Left lung (tissue), 10 donors: ENCODE results near the gene LRSAM1. TPM values are rescaled to one million over a fixed set of nuclear protein-coding genes. Genes with fewer than 3 reads are reported as not detected.

Source experiments
- ATAC-seq: fragments of 200-7000 bp; cut with Tn5 transposase; one replicate; pipeline ENCODE4 v1.9.1; 2020; ENCODE audit warnings: moderate library complexity
- DNase-seq, 4 donors: peaks; one replicate each; pipeline ENCODE4 v3.0.0-alpha.2; 2013 to 2020
- H3K27ac ChIP-seq, 2 donors: fragments of 200-600 bp; sonication (generic) in 1 of 2; one replicate each; pipeline versions ENCODE4 v1.5.0 to v1.8.0; 2020 to 2021
- H3K27me3 ChIP-seq, 2 donors: fragments of 200-600 bp; sonication (generic) in 1 of 2; one replicate each; pipeline versions ENCODE4 v1.5.0 to v1.8.0; 2020 to 2021
- H3K36me3 ChIP-seq, 2 donors: fragments of 200-600 bp; sonication (generic) in 1 of 2; one replicate each; pipeline versions ENCODE4 v1.5.0 to v1.8.0; 2020 to 2021
- H3K4me1 ChIP-seq, 2 donors: fragments of 200-600 bp; one replicate each; pipeline ENCODE4 v1.8.0; 2021
- H3K4me3 ChIP-seq, 2 donors: fragments of 200-600 bp; sonication (generic) in 1 of 2; one replicate each; pipeline versions ENCODE4 v1.5.0 to v1.8.0; 2020 to 2021; ENCODE audit warnings: mild to moderate bottlenecking in 1 of 2
- H3K9me3 ChIP-seq, 2 donors: fragments of 200-600 bp; sonication (generic) in 1 of 2; one replicate each; pipeline versions ENCODE4 v1.5.0 to v1.8.0; 2020 to 2021
- intact Hi-C, 2 donors: fragments of 100-400 bp; cut with DNase I; formaldehyde crosslinking; loops; one replicate each; pipeline versions ENCODE4 v1.11.2 to v1.14.2; 2022
- polyA plus RNA-seq, 6 donors: library from polyadenylated mRNA; unstranded; fragments of 120-200 nt; gene quantifications; one replicate each; pipeline ENCODE4 v1.2.1, GENCODE V29; 2013; ENCODE audit not compliant: insufficient read length in 6 of 6
- total RNA-seq, 2 donors: library from RNA; stranded (reverse); fragmentation: NEBNext Ultra II Directional; extraction: Animal tissue kit (Norgen Biotek cat#: 25700); gene quantifications; one replicate each; pipeline ENCODE4 v1.2.1, GENCODE V29; 2021
- TF ChIP-seq, protein P1 (sequence below), 2 donors: fragments of 200-600 bp; sonication (generic) in 1 of 2; IDR thresholded peaks; one replicate each; pipeline versions ENCODE4 v1.5.0 to v1.8.0; 2021; ENCODE audit warnings: antibody characterized with exemption in 2 of 2
- donor health status: DM: no; HTN: yes; CAD: no.
- donor health status: DM: no; HTN: no; CAD: no.

Gene LRSAM1
- total and polyA plus RNA-seq, 8 donors: 16.4 to 24.4 (median 19.4) TPM

DNA sequence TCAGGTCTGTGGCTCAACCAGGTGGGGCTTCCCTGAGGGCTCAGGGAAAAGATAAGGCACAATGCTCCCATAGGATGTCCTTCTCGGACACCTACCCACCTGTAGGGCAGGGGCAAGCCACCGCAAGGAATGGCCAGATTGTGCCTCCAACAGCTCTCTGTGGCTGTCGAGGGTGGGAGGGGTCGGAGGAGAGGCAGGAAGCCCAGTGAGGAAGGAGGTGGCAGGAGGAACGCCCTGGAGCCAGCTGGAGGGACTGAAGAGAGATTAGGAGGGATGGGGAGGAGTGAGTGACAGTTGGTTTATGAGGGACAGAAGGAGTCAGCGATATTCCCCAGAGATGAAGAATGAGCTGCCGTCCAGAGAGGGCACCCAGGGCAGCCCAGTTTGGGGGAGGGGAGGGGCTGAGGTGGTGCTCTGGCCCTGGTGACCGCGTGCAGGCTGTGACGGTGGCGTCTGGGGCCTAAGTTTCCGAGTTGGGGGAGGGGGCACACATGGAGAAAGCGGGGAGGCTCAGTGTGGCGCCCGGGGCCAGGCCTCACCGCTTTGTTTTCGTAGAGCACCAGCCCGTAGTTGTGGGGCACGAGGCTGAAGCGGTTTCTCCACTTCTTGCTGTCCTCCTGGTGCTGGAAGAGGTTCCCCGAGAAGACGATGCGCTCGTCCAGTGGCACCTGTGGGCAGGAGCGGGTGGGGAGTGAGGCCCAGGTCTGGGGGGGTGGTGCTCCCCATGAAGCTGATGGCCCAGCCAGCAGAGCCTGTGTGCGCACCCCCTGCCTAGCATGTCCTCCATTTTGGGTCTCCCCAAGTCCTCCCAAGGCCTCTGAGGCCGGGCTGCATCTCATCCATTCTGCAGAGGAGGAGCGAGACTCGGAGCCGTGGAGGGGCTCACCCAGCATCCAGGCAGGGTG, 75.6 kb downstream of the LRSAM1 start:
- ATAC-seq (no peak), DNase-seq (peak in 1 of 4 donors; percentile 51)
- intact Hi-C loops: loop anchor here in 1 of 2 donors (10.0 kb wide), 1 partner anchor 48 kb away; no protein-coding TSS in a partner anchor
- peaks cover 10 to 46% of the 10 kb centered on the region in 2 donors for H3K4me1 ChIP-seq
- H3K27ac ChIP-seq: peak overlapping the region; percentile 13 to 45
- H3K9me3 ChIP-seq: peaks cover 0 to 14% of the 10 kb centered on the region in 2 donors
- H3K36me3 ChIP-seq: peaks cover 0 to 96% of the 10 kb centered on the region in 2 donors
- TF ChIP-seq, protein P1, sequence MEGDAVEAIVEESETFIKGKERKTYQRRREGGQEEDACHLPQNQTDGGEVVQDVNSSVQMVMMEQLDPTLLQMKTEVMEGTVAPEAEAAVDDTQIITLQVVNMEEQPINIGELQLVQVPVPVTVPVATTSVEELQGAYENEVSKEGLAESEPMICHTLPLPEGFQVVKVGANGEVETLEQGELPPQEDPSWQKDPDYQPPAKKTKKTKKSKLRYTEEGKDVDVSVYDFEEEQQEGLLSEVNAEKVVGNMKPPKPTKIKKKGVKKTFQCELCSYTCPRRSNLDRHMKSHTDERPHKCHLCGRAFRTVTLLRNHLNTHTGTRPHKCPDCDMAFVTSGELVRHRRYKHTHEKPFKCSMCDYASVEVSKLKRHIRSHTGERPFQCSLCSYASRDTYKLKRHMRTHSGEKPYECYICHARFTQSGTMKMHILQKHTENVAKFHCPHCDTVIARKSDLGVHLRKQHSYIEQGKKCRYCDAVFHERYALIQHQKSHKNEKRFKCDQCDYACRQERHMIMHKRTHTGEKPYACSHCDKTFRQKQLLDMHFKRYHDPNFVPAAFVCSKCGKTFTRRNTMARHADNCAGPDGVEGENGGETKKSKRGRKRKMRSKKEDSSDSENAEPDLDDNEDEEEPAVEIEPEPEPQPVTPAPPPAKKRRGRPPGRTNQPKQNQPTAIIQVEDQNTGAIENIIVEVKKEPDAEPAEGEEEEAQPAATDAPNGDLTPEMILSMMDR (IDR thresholded peaks at IDR 0.05): no peak
- no peaks in the 10 kb centered on the region for H3K27me3 ChIP-seq
- H3K4me3 ChIP-seq: no peak overlapping the region

DNA sequence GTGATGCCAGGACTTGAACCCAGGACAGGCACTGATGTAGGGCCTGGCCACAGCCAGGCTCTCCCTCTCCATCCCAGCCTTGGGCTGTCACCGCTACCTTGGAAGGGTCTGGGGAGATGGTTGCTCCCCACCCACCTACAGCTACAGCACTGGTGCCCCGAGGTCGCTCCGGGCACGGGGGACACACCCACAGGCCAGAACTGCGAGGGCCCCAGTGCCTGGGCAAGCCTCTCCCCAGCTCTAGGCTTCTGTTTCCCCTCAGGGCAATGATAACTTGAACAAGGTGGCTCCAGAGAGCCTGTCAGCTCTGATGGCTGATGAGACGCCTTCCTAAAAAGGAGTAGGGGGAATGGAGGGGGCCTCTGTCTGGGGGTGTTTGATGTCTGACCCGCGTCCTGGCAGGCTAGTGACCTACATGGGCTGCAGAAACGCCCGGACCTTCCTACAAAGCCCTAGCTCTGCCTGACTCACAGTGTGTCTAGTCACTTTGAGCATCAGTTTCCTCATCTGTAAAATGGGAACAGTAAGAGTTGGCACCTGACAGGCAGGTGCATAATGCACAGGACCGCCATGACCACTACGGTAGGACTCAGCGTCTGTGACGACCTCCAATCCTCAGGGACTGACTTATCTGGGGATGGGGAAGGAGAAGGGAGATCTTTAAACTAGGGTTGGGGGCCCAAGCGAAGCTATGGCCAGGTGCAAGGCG, 76.4 kb downstream of the LRSAM1 start:
- Histone ChIP-seq H3K27ac (peak overlapping the region in 1 of 2 donors; percentile 45), H3K9me3 (peaks cover 0 to 14% of the 10 kb centered on the region in 2 donors), H3K4me3 (no peak overlapping the region), H3K36me3 (peaks cover 0 to 94% of the 10 kb centered on the region in 2 donors), H3K4me1 (peaks cover 1 to 38% of the 10 kb centered on the region in 2 donors), H3K27me3 (no peaks in the 10 kb centered on the region)
- intact Hi-C loops: loop anchor here in 1 of 2 donors (10.0 kb wide), 1 partner anchor 47 kb away; no protein-coding TSS in a partner anchor
- ATAC-seq: no peak
- TF ChIP-seq, protein P1 (IDR thresholded peaks at IDR 0.05): no peak
- peak in 1 of 4 donors; percentile 58 for DNase-seq

- peaks cover 0 to 9% of the 10 kb centered on the region in 2 donors for H3K9me3 ChIP-seq
- no peak for ATAC-seq
- DNase-seq: no peak
- H3K27me3 ChIP-seq: no peaks in the 10 kb centered on the region
- H3K4me1 ChIP-seq: peaks cover 0 to 36% of the 10 kb centered on the region in 2 donors
- H3K36me3 ChIP-seq: peaks cover 0 to 88% of the 10 kb centered on the region in 2 donors
- TF ChIP-seq, protein P1 (IDR thresholded peaks at IDR 0.05): no peak
- H3K4me3 ChIP-seq: no peak overlapping the region
- intact Hi-C loops: loop anchor here in 1 of 2 donors (10.0 kb wide), 1 partner anchor 46 kb away; no protein-coding TSS in a partner anchor
- H3K27ac ChIP-seq: peak overlapping the region in 1 of 2 donors; percentile 57
These were observed 77.3 kb downstream of the LRSAM1 start for GRCh38 chr9:127528422-127529251.

GRCh38 chr9:127529671-127530070, 78.4 kb downstream of the LRSAM1 start:
- no peak for ATAC-seq
- TF ChIP-seq, protein P1 (IDR thresholded peaks at IDR 0.05): no peak
- peaks cover 0 to 86% of the 10 kb centered on the region in 2 donors for H3K36me3 ChIP-seq

More at GRCh38 chr9:127529671-127530070, 78.4 kb downstream of the LRSAM1 start:
- Histone ChIP-seq H3K4me3 (no peak overlapping the region), H3K27ac (peak overlapping the region in 1 of 2 donors; percentile 20), H3K4me1 (peaks cover 0 to 43% of the 10 kb centered on the region in 2 donors), H3K9me3 (peaks cover 0 to 8% of the 10 kb centered on the region in 2 donors), H3K27me3 (no peaks in the 10 kb centered on the region)
- no peak for DNase-seq
- intact Hi-C loops: loop anchor here in 1 of 2 donors (10.0 kb wide), 1 partner anchor 45 kb away; no protein-coding TSS in a partner anchor
